IMR-90 (cell line): Measurements from ENCODE around the gene MUC7. TPM values are rescaled to one million over a fixed set of nuclear protein-coding genes. Genes with fewer than 3 reads are reported as not detected.

Source experiments
- ATAC-seq: fragments of 200-7000 bp; cut with Tn5 transposase; 2 replicates; pipeline ENCODE4 v1.9.1; 2020; ENCODE audit warnings: low read depth, mild to moderate bottlenecking, moderate library complexity
- BruUV-seq: library from RNA; stranded (reverse); fragments of 400-500 nt; replicated peaks from 2 replicates; lab custom pipeline; 2021; lab: Mats Ljungman, UMichigan
- CTCF ChIA-PET: fragments of 300-600 bp; formaldehyde crosslinking; extraction: SDS; loops from one replicate; lab custom pipeline; 2021; ENCODE audit warnings: antibody characterized with exemption; lab: Yijun Ruan, JAX
- POLR2A ChIA-PET: fragments of 300-600 bp; sonication (Branson Sonifier 250); formaldehyde crosslinking; loops from one replicate; lab custom pipeline; 2022; ENCODE audit warnings: antibody characterized with exemption; ENCODE audit not compliant: unreplicated experiment; lab: Charles Lee
- DNase-seq: peaks from one replicate; pipeline ENCODE4 v3.0.0; 2013
- H2AFZ ChIP-seq: replicated peaks from 2 replicates; pipeline ENCODE3; 2013; ENCODE audit warnings: low read length, mild to moderate bottlenecking; ENCODE audit not compliant: poor library complexity
- H2AK5ac ChIP-seq: 2 replicates; pipeline ENCODE4 v1.6.1; 2013; ENCODE audit warnings: low read depth, low read length, inconsistent platforms
- H2AK9ac ChIP-seq: replicated peaks from 2 replicates; pipeline ENCODE3; 2013; ENCODE audit warnings: mild to moderate bottlenecking, low read depth, low read length, moderate library complexity; ENCODE audit not compliant: poor library complexity
- H2BK120ac ChIP-seq: 2 replicates; pipeline ENCODE4 v1.6.1; 2013; ENCODE audit warnings: low read depth, low read length, inconsistent platforms
- H2BK15ac ChIP-seq: 3 replicates; pipeline ENCODE4 v1.6.1; 2013; ENCODE audit warnings: low read depth, low read length, inconsistent platforms
- H2BK20ac ChIP-seq: 2 replicates; pipeline ENCODE4 v1.6.1; 2013; ENCODE audit warnings: low read depth, mild to moderate bottlenecking, inconsistent platforms, low read length, moderate library complexity
- H2BK5ac ChIP-seq: 2 replicates; pipeline ENCODE4 v1.6.1; 2013; ENCODE audit warnings: mild to moderate bottlenecking, low read depth, low read length, inconsistent platforms; ENCODE audit not compliant: poor library complexity, severe bottlenecking
- H3K14ac ChIP-seq: replicated peaks from 2 replicates; pipeline ENCODE4 v1.6.1; 2013; ENCODE audit warnings: low read depth, low read length, inconsistent platforms
- H3K18ac ChIP-seq: 2 replicates; pipeline ENCODE4 v1.6.1; 2013; ENCODE audit warnings: low read depth, low read length, control low read depth
- H3K23ac ChIP-seq: 2 replicates; pipeline ENCODE4 v1.6.1; 2013; ENCODE audit warnings: low read depth, low read length, inconsistent platforms
- H3K27ac ChIP-seq: 2 replicates; pipeline ENCODE4 v1.5.1; 2013; ENCODE audit warnings: mild to moderate bottlenecking, control low read depth, low read length; ENCODE audit not compliant: insufficient read depth
- H3K27me3 ChIP-seq: 2 replicates; pipeline ENCODE4 v1.6.1; 2013; ENCODE audit warnings: low read length; ENCODE audit not compliant: control insufficient read depth, insufficient read depth
- H3K36me3 ChIP-seq: 2 replicates; pipeline ENCODE4 v1.6.1; 2013; ENCODE audit warnings: low read length, mixed read lengths; ENCODE audit not compliant: control insufficient read depth, insufficient read depth
- H3K4ac ChIP-seq: 2 replicates; pipeline ENCODE4 v1.6.1; 2013; ENCODE audit warnings: low read depth, low read length, inconsistent platforms
- H3K4me1 ChIP-seq: 2 replicates; pipeline ENCODE4 v1.6.1; 2013; ENCODE audit warnings: low read length, mixed read lengths; ENCODE audit not compliant: control insufficient read depth, insufficient read depth
- H3K4me2 ChIP-seq: 2 replicates; pipeline ENCODE4 v1.6.1; 2013; ENCODE audit warnings: low read depth, mild to moderate bottlenecking, control low read depth, low read length, moderate library complexity
- H3K4me3 ChIP-seq: 2 replicates; pipeline ENCODE4 v1.5.1; 2013; ENCODE audit warnings: low read depth, mild to moderate bottlenecking, control low read depth, low read length, moderate library complexity; ENCODE audit not compliant: insufficient read depth
- H3K56ac ChIP-seq: 2 replicates; pipeline ENCODE4 v1.6.1; 2013; ENCODE audit warnings: low read length, inconsistent platforms; ENCODE audit not compliant: insufficient read depth; ENCODE audit errors: extremely low read depth
- H3K79me1 ChIP-seq, 2 experiments: 2 replicates each; pipeline ENCODE4 v1.6.1; 2013; ENCODE audit warnings: low read length in 2 of 2, inconsistent platforms in 1 of 2, low read depth in 1 of 2
- H3K9ac ChIP-seq: 2 replicates; pipeline ENCODE4 v1.6.1; 2013; ENCODE audit warnings: low read depth, low read length, control low read depth
- H3K9me1 ChIP-seq: 2 replicates; pipeline ENCODE4 v1.6.1; 2013; ENCODE audit warnings: low read length, inconsistent platforms; ENCODE audit not compliant: insufficient read depth
- H3K9me3 ChIP-seq: 2 replicates; pipeline ENCODE4 v1.6.1; 2013; ENCODE audit warnings: low read length; ENCODE audit not compliant: control insufficient read depth, insufficient read depth
- H4K20me1 ChIP-seq: 2 replicates; pipeline ENCODE4 v1.6.1; 2013; ENCODE audit warnings: low read length, inconsistent platforms; ENCODE audit not compliant: insufficient read depth
- H4K5ac ChIP-seq: 2 replicates; pipeline ENCODE4 v1.6.1; 2013; ENCODE audit warnings: mild to moderate bottlenecking, low read depth, low read length, control low read depth
- H4K8ac ChIP-seq, 2 experiments: 2 replicates each; pipeline ENCODE4 v1.6.1; 2013; ENCODE audit warnings: low read depth in 2 of 2, low read length in 2 of 2, control low read depth in 1 of 2, inconsistent platforms in 1 of 2
- H4K91ac ChIP-seq: 2 replicates; pipeline ENCODE4 v1.6.1; 2013; ENCODE audit warnings: low read depth, low read length, inconsistent platforms; ENCODE audit not compliant: insufficient read depth
- BHLHE40 ChIP-seq: fragments of 150-350 bp; IDR thresholded peaks from 2 replicates; pipeline ENCODE4 v1.6.1; 2016; ENCODE audit warnings: mild to moderate bottlenecking, low read depth, low read length
- CEBPB ChIP-seq: IDR thresholded peaks from 2 replicates; pipeline ENCODE4 v1.6.1; 2012; ENCODE audit warnings: low read depth, low read length, improper control_type of control experiment
- CHD1 ChIP-seq: IDR thresholded peaks from 2 replicates; pipeline ENCODE4 v1.6.1; 2012; ENCODE audit warnings: low read depth, low read length, improper control_type of control experiment
- CTCF ChIP-seq: conservative IDR thresholded peaks from 2 replicates; pipeline ENCODE4 v1.5.1; 2012; ENCODE audit warnings: mild to moderate bottlenecking, low read depth, low read length, improper control_type of control experiment
- ELK1 ChIP-seq: fragments of 150-350 bp; IDR thresholded peaks from 2 replicates; pipeline ENCODE4 v1.6.1; 2016; ENCODE audit warnings: low read depth, mild to moderate bottlenecking, low read length, moderate library complexity, borderline replicate concordance
- FOS ChIP-seq: fragments of 150-350 bp; IDR thresholded peaks from 2 replicates; pipeline ENCODE4 v1.6.1; 2016; ENCODE audit warnings: low read depth, low read length
- MAFK ChIP-seq: IDR thresholded peaks from 2 replicates; pipeline ENCODE4 v1.6.1; 2012; ENCODE audit warnings: low read depth, low read length, improper control_type of control experiment
- MAZ ChIP-seq: IDR thresholded peaks from 2 replicates; pipeline ENCODE4 v1.6.1; 2012; ENCODE audit warnings: low read depth, mild to moderate bottlenecking, low read length, improper control_type of control experiment, moderate library complexity, borderline replicate concordance
- MXI1 ChIP-seq: IDR thresholded peaks from 2 replicates; pipeline ENCODE4 v1.6.1; 2012; ENCODE audit warnings: low read depth, mild to moderate bottlenecking, low read length, moderate library complexity, borderline replicate concordance
- NFE2L2 ChIP-seq: fragments of 150-350 bp; IDR thresholded peaks from 2 replicates; pipeline ENCODE4 v1.6.1; 2016; ENCODE audit warnings: low read depth, mild to moderate bottlenecking, low read length
- POLR2A ChIP-seq: IDR thresholded peaks from 2 replicates; pipeline ENCODE4 v1.6.1; 2012; ENCODE audit warnings: mild to moderate bottlenecking, low read depth, low read length
- RAD21 ChIP-seq: IDR thresholded peaks from 2 replicates; pipeline ENCODE4 v1.6.1; 2012; ENCODE audit warnings: low read length, improper control_type of control experiment
- RCOR1 ChIP-seq: IDR thresholded peaks from 2 replicates; pipeline ENCODE4 v1.6.1; 2012; ENCODE audit warnings: mild to moderate bottlenecking, low read length, improper control_type of control experiment; ENCODE audit not compliant: insufficient replicate concordance
- RFX5 ChIP-seq: IDR thresholded peaks from 2 replicates; pipeline ENCODE4 v1.8.0; 2012; ENCODE audit warnings: low read depth, mild to moderate bottlenecking, low read length, moderate library complexity
- SMC3 ChIP-seq: fragments of 150-350 bp; IDR thresholded peaks from 2 replicates; pipeline ENCODE4 v1.6.1; 2016; ENCODE audit warnings: low read depth, mild to moderate bottlenecking, antibody characterized with exemption, low read length, moderate library complexity
- USF2 ChIP-seq: fragments of 150-350 bp; IDR thresholded peaks from 2 replicates; pipeline ENCODE4 v1.6.1; 2017; ENCODE audit warnings: mild to moderate bottlenecking, antibody characterized with exemption, low read length, low read depth
- dilution Hi-C: fragments of 300-500 bp; cut with HindIII; formaldehyde crosslinking; loops from one replicate; pipeline ENCODE4 v1.14.3; 2018; ENCODE audit warnings: low sequenced_read_pairs; ENCODE audit not compliant: unreplicated experiment
- in situ Hi-C: fragments of 300-500 bp; cut with MboI; formaldehyde crosslinking; loops from 3 replicates; pipeline ENCODE4 v1.14.3; 2019; ENCODE audit warnings: low sequenced_read_pairs, inconsistent platforms, mixed read lengths
- intact Hi-C: fragments of 100-400 bp; cut with micrococcal nuclease; formaldehyde crosslinking; loops from 2 replicates; pipeline ENCODE4 v1.10.0; 2022
- polyA plus RNA-seq, 3 experiments: library from polyadenylated mRNA; depleted of rRNA; stranded (reverse); fragments of >200 nt; gene quantifications; 2 replicates each; pipeline ENCODE4 v1.2.3, GENCODE V29; 2012; ENCODE audit warnings: low replicate concordance in 1 of 3
- total RNA-seq: library from RNA; depleted of rRNA; stranded (reverse); fragments of >200 nt; gene quantifications from 2 replicates; pipeline ENCODE4 v1.2.3, GENCODE V29; 2012

The MUC7 gene
- total and polyA plus RNA-seq, 2 of the 4 experiments (the other 2 are of a cell fraction): not detected

- Histone ChIP-seq H4K91ac (no peak overlapping the region), H4K20me1 (no peaks in the 10 kb centered on the region), H3K18ac (no peak overlapping the region), H3K4me2 (no peak overlapping the region), H3K56ac (no peak overlapping the region), H3K9me1 (no peaks in the 10 kb centered on the region), H2BK15ac (no peak overlapping the region), H2BK20ac (no peak overlapping the region), H4K5ac (no peak overlapping the region), H3K36me3 (no peaks in the 10 kb centered on the region), H2AK9ac (no peak overlapping the region), H2BK120ac (no peak overlapping the region), H3K79me1 (no peaks in the 10 kb centered on the region), H2BK5ac (no peak overlapping the region), H3K9ac (no peak overlapping the region), H3K14ac (no peak overlapping the region), H3K9me3 (no peaks in the 10 kb centered on the region), H2AK5ac (no peak overlapping the region), H3K4me3 (no peak overlapping the region), H4K8ac (no peak overlapping the region), H3K4ac (no peak overlapping the region), H3K27me3 (no peaks in the 10 kb centered on the region), H3K23ac (no peak overlapping the region), H3K27ac (no peak overlapping the region), H2AFZ (no peak overlapping the region), H3K4me1 (no peaks in the 10 kb centered on the region)
- no peak for DNase-seq
- TF ChIP-seq FOS: no peak
- no peak for TF ChIP-seq POLR2A
- no peak for TF ChIP-seq MAZ
- TF ChIP-seq CHD1: no peak
- TF ChIP-seq SMC3: no peak
- TF ChIP-seq RAD21: no peak
- no peak for TF ChIP-seq MAFK
- TF ChIP-seq USF2: no peak
- TF ChIP-seq RFX5: no peak
- no peak for TF ChIP-seq CEBPB
- no peak for TF ChIP-seq MXI1
- TF ChIP-seq RCOR1: no peak
- TF ChIP-seq NFE2L2: no peak
- TF ChIP-seq ELK1: no peak
- TF ChIP-seq CTCF: no peak
- TF ChIP-seq BHLHE40: no peak
- BruUV-seq: no TSS peak
- CTCF ChIA-PET: no interaction called here
- dilution Hi-C loops (no loop called here), intact Hi-C loops (no loop called here), in situ Hi-C loops (no loop called here)
- POLR2A ChIA-PET: no interaction called here
- no peak for ATAC-seq
Observed at GRCh38 chr4:70426789-70427188, 45.2 kb upstream of the MUC7 start.
